KBM-7 (cell line): ENCODE results near the gene NBL1.

Experiments used
- DNase-seq: peaks from one replicate; pipeline ENCODE4 v3.0.0-alpha.2; 2015
- in situ Hi-C: fragments of 300-500 bp; cut with MboI; formaldehyde crosslinking; loops from 2 replicates; pipeline ENCODE4 v1.14.3; 2020; ENCODE audit warnings: low sequenced_read_pairs, low pct_unique_long_range_greater_than_20kb, mixed read lengths

The NBL1 gene

GRCh38 chr1:19643121-19643520 lies 990 bp upstream of the NBL1 start:
- in situ Hi-C loops = no loop called here
- no peak for DNase-seq

- in situ Hi-C loops = no loop called here
- no peak for DNase-seq
These were observed 227 bp downstream of the NBL1 start for GRCh38 chr1:19644395-19644680.

- peak; percentile 43 for DNase-seq
- in situ Hi-C loops = no loop called here
These were observed 735 bp downstream of the NBL1 start for GRCh38 chr1:19644681-19645410.

GRCh38 chr1:19645411-19646251 lies 1.5 kb downstream of the NBL1 start:
- no peak for DNase-seq
- in situ Hi-C loops = no loop called here

- in situ Hi-C loops = no loop called here
- DNase-seq = no peak
These were observed 2.5 kb downstream of the NBL1 start for GRCh38 chr1:19646377-19647319.

GRCh38 chr1:19647643-19648042 lies 3.5 kb downstream of the NBL1 start:
- in situ Hi-C loops = no loop called here
- DNase-seq = peak; percentile 38

- no peak for DNase-seq
- in situ Hi-C loops = no loop called here
These were observed 4.1 kb downstream of the NBL1 start for GRCh38 chr1:19648239-19648638.

- DNase-seq = no peak
- in situ Hi-C loops = no loop called here
These were observed 4.6 kb downstream of the NBL1 start for GRCh38 chr1:19648689-19649088.

GRCh38 chr1:19650416-19651140 lies 6.5 kb downstream of the NBL1 start:
- in situ Hi-C loops = no loop called here
- DNase-seq = no peak

- peak; percentile 46 for DNase-seq
These were observed 7.1 kb downstream of the NBL1 start for GRCh38 chr1:19651141-19651737.

GRCh38 chr1:19654386-19654785 lies 10.3 kb downstream of the NBL1 start:
- in situ Hi-C loops = no loop called here
- DNase-seq = no peak

More at GRCh38 chr1:19651141-19651737, 7.1 kb downstream of the NBL1 start:
- in situ Hi-C loops = no loop called here

GRCh38 chr1:19654886-19655717 lies 11.0 kb downstream of the NBL1 start:
- no peak for DNase-seq
- in situ Hi-C loops = no loop called here

- in situ Hi-C loops = no loop called here
- no peak for DNase-seq
These were observed 11.6 kb downstream of the NBL1 start for GRCh38 chr1:19655718-19656080.

GRCh38 chr1:19656134-19656779 lies 12.1 kb downstream of the NBL1 start:
- in situ Hi-C loops = no loop called here
- DNase-seq = no peak

GRCh38 chr1:19656780-19657466 lies 12.8 kb downstream of the NBL1 start:
- in situ Hi-C loops = no loop called here
- DNase-seq = no peak

GRCh38 chr1:19657511-19657910 lies 13.4 kb downstream of the NBL1 start:
- in situ Hi-C loops = no loop called here
- no peak for DNase-seq

GRCh38 chr1:19658186-19658585 lies 14.1 kb downstream of the NBL1 start:
- no peak for DNase-seq
- in situ Hi-C loops = no loop called here
